GM13976 (cell line): ENCODE data around the gene NPEPL1.

ENCODE experiments used
- DNase-seq: peaks from one replicate; pipeline ENCODE4 v3.0.0; 2012; ENCODE audit warnings: low spot score
- in situ Hi-C: fragments of 300-500 bp; cut with MboI; formaldehyde crosslinking; loops from one replicate; pipeline ENCODE4 v1.12.0; 2022; ENCODE audit warnings: low sequenced_read_pairs, mixed read lengths, inconsistent platforms; ENCODE audit not compliant: unreplicated experiment
- TF ChIP-seq, protein P1 (sequence below): IDR thresholded peaks from 2 replicates; pipeline ENCODE4 v1.5.1; 2012; ENCODE audit warnings: borderline replicate concordance, mild to moderate bottlenecking; ENCODE audit not compliant: insufficient read depth; ENCODE audit errors: extremely low read depth, missing control alignments, control extremely low read depth

The NPEPL1 gene

DNA sequence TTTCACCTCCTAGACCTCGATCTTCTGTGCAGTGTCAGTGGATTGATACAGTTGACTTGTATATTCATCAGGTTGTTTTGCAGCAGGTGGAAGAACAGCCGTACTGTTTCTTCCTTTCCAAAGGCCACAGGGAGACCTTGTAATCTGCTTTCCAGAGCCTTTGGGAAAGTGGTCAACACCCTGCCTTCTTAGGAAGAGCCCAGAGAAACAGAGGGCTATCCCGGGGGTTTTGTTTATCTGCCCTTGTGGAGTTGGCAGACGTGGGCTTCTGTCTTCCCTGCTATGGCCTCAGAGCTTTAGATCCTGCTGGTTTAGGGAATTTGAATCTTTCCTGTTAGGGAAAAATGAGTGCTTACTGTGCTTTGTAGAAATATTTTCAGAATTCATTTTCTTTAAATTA is 21.9 kb upstream of the NPEPL1 start:
- in situ Hi-C loops = no loop called here
- TF ChIP-seq, protein P1, sequence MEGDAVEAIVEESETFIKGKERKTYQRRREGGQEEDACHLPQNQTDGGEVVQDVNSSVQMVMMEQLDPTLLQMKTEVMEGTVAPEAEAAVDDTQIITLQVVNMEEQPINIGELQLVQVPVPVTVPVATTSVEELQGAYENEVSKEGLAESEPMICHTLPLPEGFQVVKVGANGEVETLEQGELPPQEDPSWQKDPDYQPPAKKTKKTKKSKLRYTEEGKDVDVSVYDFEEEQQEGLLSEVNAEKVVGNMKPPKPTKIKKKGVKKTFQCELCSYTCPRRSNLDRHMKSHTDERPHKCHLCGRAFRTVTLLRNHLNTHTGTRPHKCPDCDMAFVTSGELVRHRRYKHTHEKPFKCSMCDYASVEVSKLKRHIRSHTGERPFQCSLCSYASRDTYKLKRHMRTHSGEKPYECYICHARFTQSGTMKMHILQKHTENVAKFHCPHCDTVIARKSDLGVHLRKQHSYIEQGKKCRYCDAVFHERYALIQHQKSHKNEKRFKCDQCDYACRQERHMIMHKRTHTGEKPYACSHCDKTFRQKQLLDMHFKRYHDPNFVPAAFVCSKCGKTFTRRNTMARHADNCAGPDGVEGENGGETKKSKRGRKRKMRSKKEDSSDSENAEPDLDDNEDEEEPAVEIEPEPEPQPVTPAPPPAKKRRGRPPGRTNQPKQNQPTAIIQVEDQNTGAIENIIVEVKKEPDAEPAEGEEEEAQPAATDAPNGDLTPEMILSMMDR = no peak
- DNase-seq = no peak

DNA sequence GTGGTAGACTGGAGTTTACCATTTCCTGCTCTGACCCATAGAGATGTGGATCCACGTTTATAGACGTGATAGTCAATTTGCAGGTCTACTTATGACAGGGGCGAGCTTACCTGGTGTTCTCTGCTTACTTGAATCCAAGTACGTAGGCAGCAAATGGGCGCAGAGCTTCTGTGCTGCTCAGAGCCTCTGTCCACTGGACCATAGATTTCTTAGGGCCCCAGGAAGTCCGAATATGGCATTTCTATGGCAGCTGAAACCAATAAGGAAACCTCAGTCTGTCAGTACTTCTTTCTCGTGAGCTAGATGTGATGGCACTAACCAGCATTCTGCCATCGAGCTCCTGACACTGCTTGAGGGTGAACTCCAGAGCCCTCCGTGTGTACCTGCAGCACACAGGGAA is 19.5 kb upstream of the NPEPL1 start:
- TF ChIP-seq, protein P1 = no peak
- DNase-seq = no peak
- in situ Hi-C loops = no loop called here

DNA sequence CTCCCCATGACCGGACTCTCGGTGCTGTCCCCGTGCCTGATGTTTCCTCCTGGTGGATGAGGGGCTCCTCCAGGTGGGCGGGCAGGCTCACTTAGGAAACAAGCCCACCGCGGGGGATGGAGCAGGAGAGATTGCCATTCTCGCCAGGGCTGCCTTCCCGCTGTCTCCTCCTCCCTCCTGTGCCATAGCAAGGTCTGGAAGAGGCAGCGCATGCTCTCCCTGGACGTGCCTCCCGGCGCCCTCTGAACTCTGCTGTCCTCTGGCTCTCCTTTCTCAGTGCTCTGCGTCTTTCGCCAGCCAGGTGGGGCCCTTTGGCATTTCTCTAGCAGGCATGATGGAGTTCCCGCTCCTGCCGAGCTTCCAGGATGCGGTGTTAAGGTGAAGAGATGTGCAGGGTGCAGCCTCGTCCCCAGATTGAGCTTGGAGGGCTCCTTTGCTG is 17.4 kb upstream of the NPEPL1 start:
- DNase-seq = no peak
- TF ChIP-seq, protein P1 = no peak
- in situ Hi-C loops = no loop called here

DNA sequence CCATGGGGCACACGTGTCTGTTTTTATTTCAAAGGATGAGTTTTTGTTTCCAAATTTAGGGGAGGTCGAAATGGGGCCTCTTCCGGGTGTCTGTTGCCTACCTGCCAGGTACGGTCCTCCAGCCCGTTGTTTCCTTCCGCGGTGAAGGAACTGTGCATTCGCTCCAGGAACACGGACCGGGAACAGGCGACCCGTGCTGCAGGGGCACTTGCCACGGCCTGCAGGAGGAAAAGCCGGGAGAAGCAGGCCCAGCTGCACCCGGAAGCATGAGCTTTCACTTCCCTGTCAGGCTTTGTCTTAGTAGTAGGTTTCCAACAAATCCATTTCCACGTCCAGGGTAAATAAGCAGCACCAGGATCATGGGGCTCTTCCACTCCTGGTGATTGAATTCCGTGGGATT is 17.0 kb upstream of the NPEPL1 start:
- DNase-seq = no peak
- in situ Hi-C loops = no loop called here
- TF ChIP-seq, protein P1 = no peak

DNA sequence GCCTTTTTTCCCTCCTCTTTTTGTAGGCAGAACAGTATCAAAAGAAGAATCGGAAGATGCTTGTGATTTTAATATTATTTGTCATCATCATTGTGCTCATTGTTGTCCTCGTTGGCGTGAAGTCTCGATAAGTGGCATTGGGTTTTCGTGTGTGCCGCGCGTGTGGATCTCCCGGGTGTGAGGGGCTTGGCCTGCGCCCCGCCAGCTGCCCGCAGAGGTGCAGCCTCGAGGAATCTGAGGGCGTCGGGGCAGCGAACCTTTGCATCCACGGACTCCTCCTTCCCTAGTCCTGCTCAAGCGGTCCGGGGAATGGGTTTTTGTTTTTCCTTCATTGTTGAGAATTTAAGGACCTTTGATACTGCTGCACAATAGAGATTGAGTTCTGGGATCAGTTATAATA is 16.4 kb upstream of the NPEPL1 start:
- TF ChIP-seq, protein P1 = no peak
- DNase-seq = no peak
- in situ Hi-C loops = no loop called here

DNA sequence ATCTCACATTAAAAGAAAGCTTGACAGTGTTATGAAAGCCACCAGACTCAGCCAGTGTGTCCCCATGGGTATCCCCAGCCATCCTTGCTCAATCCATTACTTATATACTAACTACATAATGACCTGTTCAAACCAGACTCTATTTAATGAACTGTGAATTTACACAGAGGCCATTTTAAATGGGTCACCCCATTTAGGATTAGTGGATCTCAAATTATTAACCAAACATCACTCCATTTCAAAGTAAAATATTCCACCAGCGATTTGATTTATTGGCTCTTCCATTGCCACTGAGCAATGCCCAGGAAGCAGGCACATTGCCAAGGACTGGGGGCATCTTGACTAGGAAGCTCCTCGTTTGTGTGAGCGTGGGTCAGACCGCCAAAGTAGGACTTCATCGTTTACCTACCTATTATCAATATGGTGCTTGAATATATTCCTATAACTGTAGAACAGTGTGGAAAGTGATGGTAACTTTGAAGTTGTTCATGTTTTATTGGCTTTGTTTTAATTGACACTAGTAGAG is 15.5 kb upstream of the NPEPL1 start:
- DNase-seq = no peak
- in situ Hi-C loops = no loop called here
- TF ChIP-seq, protein P1 = no peak

DNA sequence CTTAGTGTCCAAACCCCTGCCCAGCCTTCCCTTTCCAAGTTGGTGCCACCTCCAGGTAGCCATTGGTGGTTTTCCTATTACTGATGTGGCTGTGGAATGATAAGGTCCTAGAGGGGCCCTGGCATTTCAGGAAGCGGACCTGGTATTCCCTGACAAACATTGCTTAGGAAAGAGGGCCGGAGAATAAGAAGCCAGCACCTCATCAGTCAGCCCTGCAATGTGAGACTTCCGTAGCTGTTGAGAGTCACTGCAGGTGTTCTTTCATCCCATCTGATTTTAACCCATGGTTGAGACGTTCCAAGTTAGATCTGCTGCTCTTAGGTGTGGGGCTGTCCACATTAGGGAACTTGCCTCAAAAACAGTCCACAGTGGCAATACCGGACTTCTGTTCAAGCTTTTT is 14.8 kb upstream of the NPEPL1 start:
- TF ChIP-seq, protein P1 = no peak
- in situ Hi-C loops = no loop called here
- no peak for DNase-seq
